HepG2 (cell line): Measurements from ENCODE around the gene LTK. TPM values are rescaled to one million over a fixed set of nuclear protein-coding genes. Genes with fewer than 3 reads are reported as not detected.

Experiments
- ADNP ChIP-seq: sonication (generic); formaldehyde crosslinking; IDR thresholded peaks from 2 replicates; pipeline ENCODE4 v1.4.0; 2020; ENCODE audit warnings: missing genetic modification reagents
- BCL6 ChIP-seq: IDR thresholded peaks from 2 replicates; pipeline ENCODE4 v1.6.1; 2016; ENCODE audit warnings: missing genetic modification reagents, missing compliant biosample characterization
- CBX1 ChIP-seq: IDR thresholded peaks from one replicate; pipeline ENCODE4 v1.6.1; 2016; ENCODE audit warnings: antibody characterized with exemption, low read depth
- EZH2 ChIP-seq: conservative IDR thresholded peaks from 2 replicates; pipeline ENCODE4 v1.6.1; 2012; ENCODE audit warnings: mild to moderate bottlenecking, low read depth, low read length, moderate library complexity
- FOXJ3 ChIP-seq: sonication (generic); formaldehyde crosslinking; IDR thresholded peaks from 2 replicates; pipeline ENCODE4 v1.4.0; 2020; ENCODE audit warnings: missing genetic modification reagents, mild to moderate bottlenecking, borderline replicate concordance
- KDM5A ChIP-seq: fragments of 200-600 bp; sonication (generic); IDR thresholded peaks from 2 replicates; pipeline ENCODE4 v1.7.0; 2018; ENCODE audit warnings: antibody characterized with exemption, mild to moderate bottlenecking, low read length, borderline replicate concordance
- NRL ChIP-seq: sonication (generic); formaldehyde crosslinking; IDR thresholded peaks from 2 replicates; pipeline ENCODE4 v1.5.0; 2020; ENCODE audit warnings: missing genetic modification reagents, mild to moderate bottlenecking, moderate library complexity, borderline replicate concordance
- POLR2A ChIP-seq, 2 experiments: IDR thresholded peaks; 2 replicates each; pipeline ENCODE4 v1.6.1; 2011; ENCODE audit warnings: low read depth in 2 of 2, low read length in 2 of 2, mild to moderate bottlenecking in 1 of 2, moderate library complexity in 1 of 2; ENCODE audit not compliant: insufficient read depth in 1 of 2
- POLR2AphosphoS5 ChIP-seq: IDR thresholded peaks from 2 replicates; pipeline ENCODE4 v1.6.1; 2012; ENCODE audit warnings: low read depth, low read length
- PPARG ChIP-seq: conservative IDR thresholded peaks from 2 replicates; pipeline ENCODE4 v1.6.1; 2016; ENCODE audit warnings: missing biosample characterization, missing genetic modification reagents
- STAT6 ChIP-seq: sonication (generic); formaldehyde crosslinking; IDR thresholded peaks from 2 replicates; pipeline ENCODE4 v1.4.0; 2020; ENCODE audit warnings: missing genetic modification reagents, mild to moderate bottlenecking, borderline replicate concordance
- YY1 ChIP-seq: IDR thresholded peaks from 2 replicates; pipeline ENCODE4 v1.6.1; 2011; ENCODE audit warnings: low read length, low read depth, moderate library complexity, mild to moderate bottlenecking; ENCODE audit not compliant: insufficient read depth, insufficient replicate concordance
- ZBED4 ChIP-seq: sonication (generic); formaldehyde crosslinking; IDR thresholded peaks from 2 replicates; pipeline ENCODE4 v1.4.0; 2020; ENCODE audit warnings: missing genetic modification reagents, borderline replicate concordance
- ZBTB38 ChIP-seq: sonication (generic); formaldehyde crosslinking; IDR thresholded peaks from 2 replicates; pipeline ENCODE4 v1.5.1; 2020; ENCODE audit warnings: mild to moderate bottlenecking, missing genetic modification reagents
- ZBTB7A ChIP-seq: sonication (generic); formaldehyde crosslinking; IDR thresholded peaks from 2 replicates; pipeline ENCODE4 v1.8.0; 2022; ENCODE audit warnings: mild to moderate bottlenecking, missing genetic modification reagents
- ZIK1 ChIP-seq: sonication (generic); formaldehyde crosslinking; IDR thresholded peaks from 2 replicates; pipeline ENCODE4 v1.5.0; 2020; ENCODE audit warnings: mild to moderate bottlenecking, low read depth, missing genetic modification reagents, borderline replicate concordance
- ZNF143 ChIP-seq: sonication (generic); formaldehyde crosslinking; IDR thresholded peaks from 2 replicates; pipeline ENCODE4 v1.4.0; 2020; ENCODE audit warnings: missing genetic modification reagents
- ZNF160 ChIP-seq: sonication (generic); formaldehyde crosslinking; IDR thresholded peaks from 2 replicates; pipeline ENCODE4 v1.8.0; 2022; ENCODE audit warnings: mild to moderate bottlenecking, inconsistent platforms, missing genetic modification reagents
- ZNF558 ChIP-seq: sonication (generic); formaldehyde crosslinking; IDR thresholded peaks from 2 replicates; pipeline ENCODE4 v1.9.0; 2022; ENCODE audit warnings: mild to moderate bottlenecking, missing genetic modification reagents, borderline replicate concordance
- polyA plus RNA-seq, 8 experiments: library from polyadenylated mRNA; depleted of rRNA in 3 of 8; stranded (reverse) in 7 of 8; unstranded in 1 of 8; fragments of >200 nt; fragmentation: Illumina TruSeq in 4 of 8; extraction: Trizol in 4 of 8; gene quantifications; 2 replicates each; pipeline versions ENCODE4 v1.2.1 to v1.2.3, GENCODE V29; 2011 to 2016; ENCODE audit warnings: low read depth in 4 of 8, missing spikeins in 1 of 8, mixed read lengths in 1 of 8; ENCODE audit not compliant: insufficient read depth in 1 of 8
- total RNA-seq, 5 experiments: library from RNA; depleted of rRNA; stranded (reverse); fragments of >200 nt; fragmentation: Illumina TruSeq; extraction: Trizol; gene quantifications; 2 replicates each; pipeline ENCODE4 v1.2.3, GENCODE V29; 2016; ENCODE audit warnings: low read depth in 1 of 5
- TF ChIP-seq, protein P1 (sequence below): sonication (generic); formaldehyde crosslinking; IDR thresholded peaks from 2 replicates; pipeline ENCODE4 v1.5.1; 2020; ENCODE audit warnings: missing genetic modification reagents, mild to moderate bottlenecking, borderline replicate concordance

Gene LTK
- total and polyA plus RNA-seq, 2 of the 13 experiments (the other 11 are each of a cell fraction or from before 2014, with no cell fraction given): 0.01 TPM; not detected in 1

DNA sequence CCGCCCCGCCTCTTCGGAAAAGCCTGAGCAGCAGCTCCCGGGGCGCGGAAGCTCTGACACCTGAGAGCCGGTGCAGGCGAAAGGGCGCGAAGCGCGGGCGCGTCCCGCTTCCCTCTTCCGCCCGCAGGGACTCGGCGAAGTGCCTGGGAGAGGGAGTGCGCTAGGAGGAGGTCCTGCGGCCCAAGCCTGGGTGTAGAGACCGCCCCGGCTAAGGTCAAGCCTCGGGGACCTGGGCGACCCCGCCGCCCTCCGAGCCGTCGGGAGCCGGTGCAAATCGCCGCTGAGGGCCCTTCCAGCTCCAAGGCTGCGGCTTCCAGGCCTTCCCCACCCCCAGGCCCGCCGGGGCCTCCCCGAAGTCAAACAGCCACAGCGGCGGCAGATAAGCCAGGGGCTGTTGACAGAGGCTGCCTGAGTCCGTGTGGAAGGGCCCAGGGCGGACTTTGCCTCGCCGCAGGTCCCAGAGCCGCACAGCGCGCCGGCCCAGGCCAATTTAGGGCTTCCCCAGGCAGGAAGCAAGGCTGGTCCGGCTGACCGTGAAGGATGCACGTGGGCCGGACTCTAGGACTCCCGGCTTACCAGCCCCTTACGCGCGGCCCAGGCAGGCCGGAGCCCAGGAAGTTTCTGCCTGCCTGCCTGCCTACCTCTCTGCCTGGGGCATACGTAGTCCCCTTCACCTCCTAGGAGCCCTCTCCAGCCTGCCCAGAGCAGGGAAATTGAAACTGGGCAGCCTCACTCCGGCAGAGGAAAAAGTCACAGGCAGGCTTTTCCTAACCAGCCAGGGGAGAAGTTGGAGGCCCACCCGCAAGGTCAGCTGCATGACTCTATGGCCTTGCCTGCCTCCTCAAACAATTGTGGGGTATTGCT is 17.7 kb downstream of the LTK start (continued):
- TF ChIP-seq BCL6 (CRISPR knock-in tag) (peak; percentile 73), NRL (CRISPR knock-in tag) (peak; percentile 98), POLR2AphosphoS5 (0 out of 2 replicates have a peak, but pooled peaks have one; percentile 14), CBX1 (peak; percentile 17), PPARG (CRISPR knock-in tag) (0 out of 2 replicates have a peak, but pooled peaks have one; percentile 30), POLR2A (IDR thresholded peaks at IDR 0.05; ENCODE audit: insufficient read depth in 1 of 2, low read depth in 2 of 2, low read length in 2 of 2) (peak in 1 of 2 experiments; percentile 71; a peak in 1 of 4 replicates), ZIK1 (CRISPR knock-in tag) (peak; percentile 66; the same call in 1 of the 2 replicates), EZH2 (no peak), ZBTB7A (CRISPR knock-in tag) (0 out of 2 replicates have a peak, but pooled peaks have one; percentile 11), ZBED4 (peak; percentile 62; the same call in 1 of the 2 replicates), YY1 (peak; percentile 53), FOXJ3 (CRISPR knock-in tag) (peak; percentile 89), ZNF558 (peak; percentile 54; the same call in 1 of the 2 replicates), STAT6 (CRISPR knock-in tag) (peak; percentile 49; the same call in 1 of the 2 replicates), ZBTB38 (CRISPR knock-in tag) (peak; percentile 63), ZNF160 (CRISPR knock-in tag) (peak; percentile 86), ZNF143 (CRISPR knock-in tag) (peak; percentile 57; the same call in 1 of the 2 replicates), KDM5A (no peak), ADNP (CRISPR knock-in tag) (peak; percentile 42; the same call in 1 of the 2 replicates)
- TF ChIP-seq, protein P1, sequence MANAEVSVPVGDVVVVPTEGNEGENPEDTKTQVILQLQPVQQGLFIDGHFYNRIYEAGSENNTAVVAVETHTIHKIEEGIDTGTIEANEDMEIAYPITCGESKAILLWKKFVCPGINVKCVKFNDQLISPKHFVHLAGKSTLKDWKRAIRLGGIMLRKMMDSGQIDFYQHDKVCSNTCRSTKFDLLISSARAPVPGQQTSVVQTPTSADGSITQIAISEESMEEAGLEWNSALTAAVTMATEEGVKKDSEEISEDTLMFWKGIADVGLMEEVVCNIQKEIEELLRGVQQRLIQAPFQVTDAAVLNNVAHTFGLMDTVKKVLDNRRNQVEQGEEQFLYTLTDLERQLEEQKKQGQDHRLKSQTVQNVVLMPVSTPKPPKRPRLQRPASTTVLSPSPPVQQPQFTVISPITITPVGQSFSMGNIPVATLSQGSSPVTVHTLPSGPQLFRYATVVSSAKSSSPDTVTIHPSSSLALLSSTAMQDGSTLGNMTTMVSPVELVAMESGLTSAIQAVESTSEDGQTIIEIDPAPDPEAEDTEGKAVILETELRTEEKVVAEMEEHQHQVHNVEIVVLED: peak; percentile 66; the same call in 1 of the 2 replicates
